DOHH2 (cell line): ENCODE measurements around the gene PMFBP1.

ENCODE experiments used
- CTCF ChIP-seq: fragments of 200-600 bp; sonication (generic); IDR thresholded peaks from one replicate; pipeline ENCODE4 v1.5.1; 2014; ENCODE audit warnings: antibody characterized with exemption, mild to moderate bottlenecking, low read depth, low read length; ENCODE audit not compliant: poor library complexity, severe bottlenecking
- EZH2phosphoT487 ChIP-seq: fragments of 200-600 bp; sonication (generic); IDR thresholded peaks from 2 replicates; pipeline ENCODE4 v1.6.1; 2017; ENCODE audit warnings: borderline replicate concordance, mild to moderate bottlenecking, antibody characterized with exemption, low read length, moderate library complexity, mixed read lengths

GRCh38 chr16:72113616-72113945 lies 58.4 kb downstream of the PMFBP1 start:
- TF ChIP-seq CTCF (no peak), EZH2phosphoT487 (no peak)
